MM.1S (cell line): ENCODE results near the gene TMPRSS6.

Experiments
- CTCF ChIP-seq: fragments of 300-600 bp; sonication (generic); IDR thresholded peaks from 2 replicates; pipeline ENCODE4 v1.5.1; 2016; ENCODE audit warnings: antibody characterized with exemption, low read length, mixed read lengths
- EZH2 ChIP-seq: fragments of 300-600 bp; sonication (generic); optimal IDR thresholded peaks from 2 replicates; pipeline ENCODE3; 2017; ENCODE audit warnings: low read depth, mild to moderate bottlenecking, antibody characterized with exemption, low read length, mixed read lengths

- TF ChIP-seq CTCF: no peak
- no peak for TF ChIP-seq EZH2
Measured at GRCh38 chr22:37025500-37026070, 83.9 kb downstream of the TMPRSS6 start.
